WTC11 (cell line): ENCODE results near the gene RALBP1.

Source experiments
- GABPB1 ChIP-seq: sonication (generic); formaldehyde crosslinking; IDR thresholded peaks from 2 replicates; pipeline ENCODE4 v1.8.1; 2023; ENCODE audit warnings: mild to moderate bottlenecking, missing genetic modification reagents
- SP1 ChIP-seq: sonication (generic); formaldehyde crosslinking; conservative IDR thresholded peaks from 2 replicates; pipeline ENCODE4 v1.8.1; 2022; ENCODE audit warnings: missing genetic modification reagents
- USF2 ChIP-seq: sonication (generic); formaldehyde crosslinking; IDR thresholded peaks from 2 replicates; pipeline ENCODE4 v1.8.1; 2023; ENCODE audit warnings: mild to moderate bottlenecking, missing genetic modification reagents, moderate library complexity
- TF ChIP-seq, protein P1 (sequence below): sonication (generic); formaldehyde crosslinking; IDR thresholded peaks from 2 replicates; pipeline ENCODE4 v1.8.1; 2022; ENCODE audit warnings: mild to moderate bottlenecking, moderate library complexity, missing genetic modification reagents
- TF ChIP-seq, protein P2 (sequence below): sonication (generic); formaldehyde crosslinking; IDR thresholded peaks from 2 replicates; pipeline ENCODE4 v1.8.0; 2022; ENCODE audit warnings: mild to moderate bottlenecking, missing genetic modification reagents
- TF ChIP-seq, protein P3 (sequence below): fragments of 200-600 bp; IDR thresholded peaks from 2 replicates; pipeline ENCODE4 v1.8.0; 2022; ENCODE audit warnings: antibody characterized with exemption
- TF ChIP-seq, protein P4 (sequence below): sonication (generic); formaldehyde crosslinking; IDR thresholded peaks from 2 replicates; pipeline ENCODE4 v1.8.0; 2022; ENCODE audit warnings: missing genetic modification reagents

GRCh38 chr18:9537677-9538076 is 62.4 kb downstream of the RALBP1 start:
- TF ChIP-seq, protein P1, sequence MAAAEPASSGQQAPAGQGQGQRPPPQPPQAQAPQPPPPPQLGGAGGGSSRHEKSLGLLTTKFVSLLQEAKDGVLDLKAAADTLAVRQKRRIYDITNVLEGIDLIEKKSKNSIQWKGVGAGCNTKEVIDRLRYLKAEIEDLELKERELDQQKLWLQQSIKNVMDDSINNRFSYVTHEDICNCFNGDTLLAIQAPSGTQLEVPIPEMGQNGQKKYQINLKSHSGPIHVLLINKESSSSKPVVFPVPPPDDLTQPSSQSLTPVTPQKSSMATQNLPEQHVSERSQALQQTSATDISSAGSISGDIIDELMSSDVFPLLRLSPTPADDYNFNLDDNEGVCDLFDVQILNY (CRISPR knock-in tag), result no peak
- TF ChIP-seq, protein P2, sequence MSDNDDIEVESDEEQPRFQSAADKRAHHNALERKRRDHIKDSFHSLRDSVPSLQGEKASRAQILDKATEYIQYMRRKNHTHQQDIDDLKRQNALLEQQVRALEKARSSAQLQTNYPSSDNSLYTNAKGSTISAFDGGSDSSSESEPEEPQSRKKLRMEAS (CRISPR knock-in tag), result no peak
- TF ChIP-seq GABPB1 (CRISPR knock-in tag) (no peak), SP1 (no peak), USF2 (CRISPR knock-in tag) (no peak)
- TF ChIP-seq, protein P3, sequence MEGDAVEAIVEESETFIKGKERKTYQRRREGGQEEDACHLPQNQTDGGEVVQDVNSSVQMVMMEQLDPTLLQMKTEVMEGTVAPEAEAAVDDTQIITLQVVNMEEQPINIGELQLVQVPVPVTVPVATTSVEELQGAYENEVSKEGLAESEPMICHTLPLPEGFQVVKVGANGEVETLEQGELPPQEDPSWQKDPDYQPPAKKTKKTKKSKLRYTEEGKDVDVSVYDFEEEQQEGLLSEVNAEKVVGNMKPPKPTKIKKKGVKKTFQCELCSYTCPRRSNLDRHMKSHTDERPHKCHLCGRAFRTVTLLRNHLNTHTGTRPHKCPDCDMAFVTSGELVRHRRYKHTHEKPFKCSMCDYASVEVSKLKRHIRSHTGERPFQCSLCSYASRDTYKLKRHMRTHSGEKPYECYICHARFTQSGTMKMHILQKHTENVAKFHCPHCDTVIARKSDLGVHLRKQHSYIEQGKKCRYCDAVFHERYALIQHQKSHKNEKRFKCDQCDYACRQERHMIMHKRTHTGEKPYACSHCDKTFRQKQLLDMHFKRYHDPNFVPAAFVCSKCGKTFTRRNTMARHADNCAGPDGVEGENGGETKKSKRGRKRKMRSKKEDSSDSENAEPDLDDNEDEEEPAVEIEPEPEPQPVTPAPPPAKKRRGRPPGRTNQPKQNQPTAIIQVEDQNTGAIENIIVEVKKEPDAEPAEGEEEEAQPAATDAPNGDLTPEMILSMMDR, result no peak
- TF ChIP-seq, protein P4, sequence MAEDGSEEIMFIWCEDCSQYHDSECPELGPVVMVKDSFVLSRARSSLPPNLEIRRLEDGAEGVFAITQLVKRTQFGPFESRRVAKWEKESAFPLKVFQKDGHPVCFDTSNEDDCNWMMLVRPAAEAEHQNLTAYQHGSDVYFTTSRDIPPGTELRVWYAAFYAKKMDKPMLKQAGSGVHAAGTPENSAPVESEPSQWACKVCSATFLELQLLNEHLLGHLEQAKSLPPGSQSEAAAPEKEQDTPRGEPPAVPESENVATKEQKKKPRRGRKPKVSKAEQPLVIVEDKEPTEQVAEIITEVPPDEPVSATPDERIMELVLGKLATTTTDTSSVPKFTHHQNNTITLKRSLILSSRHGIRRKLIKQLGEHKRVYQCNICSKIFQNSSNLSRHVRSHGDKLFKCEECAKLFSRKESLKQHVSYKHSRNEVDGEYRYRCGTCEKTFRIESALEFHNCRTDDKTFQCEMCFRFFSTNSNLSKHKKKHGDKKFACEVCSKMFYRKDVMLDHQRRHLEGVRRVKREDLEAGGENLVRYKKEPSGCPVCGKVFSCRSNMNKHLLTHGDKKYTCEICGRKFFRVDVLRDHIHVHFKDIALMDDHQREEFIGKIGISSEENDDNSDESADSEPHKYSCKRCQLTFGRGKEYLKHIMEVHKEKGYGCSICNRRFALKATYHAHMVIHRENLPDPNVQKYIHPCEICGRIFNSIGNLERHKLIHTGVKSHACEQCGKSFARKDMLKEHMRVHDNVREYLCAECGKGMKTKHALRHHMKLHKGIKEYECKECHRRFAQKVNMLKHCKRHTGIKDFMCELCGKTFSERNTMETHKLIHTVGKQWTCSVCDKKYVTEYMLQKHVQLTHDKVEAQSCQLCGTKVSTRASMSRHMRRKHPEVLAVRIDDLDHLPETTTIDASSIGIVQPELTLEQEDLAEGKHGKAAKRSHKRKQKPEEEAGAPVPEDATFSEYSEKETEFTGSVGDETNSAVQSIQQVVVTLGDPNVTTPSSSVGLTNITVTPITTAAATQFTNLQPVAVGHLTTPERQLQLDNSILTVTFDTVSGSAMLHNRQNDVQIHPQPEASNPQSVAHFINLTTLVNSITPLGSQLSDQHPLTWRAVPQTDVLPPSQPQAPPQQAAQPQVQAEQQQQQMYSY, result no peak
